Gastrocnemius medialis (tissue), 4 donors: ENCODE results near the gene RSU1. TPM values are rescaled to one million over a fixed set of nuclear protein-coding genes. Genes with fewer than 3 reads are reported as not detected.

Source experiments
- ATAC-seq, 2 donors: fragments of 150-250 bp; one replicate each; pipeline ENCODE4 v1.9.1; 2016
- DNase-seq, 2 donors: peaks; one replicate each; pipeline ENCODE4 v3.0.0-alpha.2; 2019
- H3K27ac ChIP-seq, 4 donors: fragments of 200-600 bp; sonication (generic); 1 replicate in 1 of 4; 2 replicates in 3 of 4; pipeline ENCODE4 v1.5.1; 2016 to 2018; ENCODE audit warnings: mild to moderate bottlenecking in 2 of 4, moderate library complexity in 1 of 4
- H3K27me3 ChIP-seq, 3 donors: fragments of 200-600 bp; sonication (generic) in 2 of 3; 1 replicate in 1 of 3; 2 replicates in 2 of 3; pipeline versions ENCODE4 v1.5.1 to v1.6.0; 2016 to 2019; ENCODE audit warnings: mild to moderate bottlenecking in 1 of 3, moderate library complexity in 1 of 3
- H3K36me3 ChIP-seq, 2 donors: fragments of 200-600 bp; sonication (generic) in 1 of 2; one replicate each; pipeline ENCODE4 v1.5.1; 2017 to 2018
- H3K4me1 ChIP-seq, 2 donors: fragments of 200-600 bp; sonication (generic) in 1 of 2; one replicate each; pipeline ENCODE4 v1.5.1; 2016 to 2017; ENCODE audit warnings: mild to moderate bottlenecking in 2 of 2
- H3K4me3 ChIP-seq, 4 donors: fragments of 200-600 bp; sonication (generic) in 3 of 4; 1 replicate in 1 of 4; 2 replicates in 3 of 4; pipeline ENCODE4 v1.5.1; 2016 to 2019; ENCODE audit warnings: mild to moderate bottlenecking in 2 of 4
- H3K9me3 ChIP-seq, 3 donors: fragments of 200-600 bp; sonication (generic) in 2 of 3; 1 replicate in 1 of 3; 2 replicates in 2 of 3; pipeline ENCODE4 v1.5.1; 2016 to 2019
- POLR2A ChIP-seq, 2 donors: fragments of 450-650 bp; IDR thresholded peaks; one replicate each; pipeline ENCODE4 v1.6.1; 2017; ENCODE audit warnings: antibody characterized with exemption in 2 of 2, mild to moderate bottlenecking in 2 of 2, moderate library complexity in 2 of 2
- in situ Hi-C, 4 donors: fragments of 200-750 bp; cut with MboI; loops; one replicate each; pipeline versions ENCODE4 v1.15.0 to v1.8.0; 2017; ENCODE audit warnings: low sequenced_read_pairs in 4 of 4
- intact Hi-C: fragments of 100-400 bp; cut with DNase I; formaldehyde crosslinking; loops from one replicate; pipeline ENCODE4 v1.15.1; 2023; ENCODE audit warnings: low total_unique reads
- total RNA-seq, 4 donors: library from RNA; depleted of rRNA; stranded (reverse); fragments of >200 nt; gene quantifications; one replicate each; pipeline versions ENCODE4 v1.1.0 to v1.2.3, GENCODE V29; 2016
- TF ChIP-seq, protein P1 (sequence below), 5 experiments: fragments of 450-650 bp in 3 of 5; fragments of 200-600 bp in 2 of 5; sonication (generic) in 2 of 5; IDR thresholded peaks in 4 of 5; conservative IDR thresholded peaks in 1 of 5; 1 replicate in 4 of 5; 2 replicates in 1 of 5; pipeline ENCODE4 v1.5.1; 2016 to 2019; ENCODE audit warnings: antibody characterized with exemption in 5 of 5, mild to moderate bottlenecking in 3 of 5, moderate library complexity in 3 of 5

Gene RSU1
- total RNA-seq, 4 donors from 2014 or later = 24.2 to 32.8 (median 26.1) TPM

GRCh38 chr10:16640153-16640552 lies 177.1 kb downstream of the RSU1 start:
- in situ Hi-C loops = no loop called here
- DNase-seq (no peak), ATAC-seq (no peak)
- no peak for TF ChIP-seq POLR2A (IDR thresholded peaks at IDR 0.05)
- TF ChIP-seq, protein P1, sequence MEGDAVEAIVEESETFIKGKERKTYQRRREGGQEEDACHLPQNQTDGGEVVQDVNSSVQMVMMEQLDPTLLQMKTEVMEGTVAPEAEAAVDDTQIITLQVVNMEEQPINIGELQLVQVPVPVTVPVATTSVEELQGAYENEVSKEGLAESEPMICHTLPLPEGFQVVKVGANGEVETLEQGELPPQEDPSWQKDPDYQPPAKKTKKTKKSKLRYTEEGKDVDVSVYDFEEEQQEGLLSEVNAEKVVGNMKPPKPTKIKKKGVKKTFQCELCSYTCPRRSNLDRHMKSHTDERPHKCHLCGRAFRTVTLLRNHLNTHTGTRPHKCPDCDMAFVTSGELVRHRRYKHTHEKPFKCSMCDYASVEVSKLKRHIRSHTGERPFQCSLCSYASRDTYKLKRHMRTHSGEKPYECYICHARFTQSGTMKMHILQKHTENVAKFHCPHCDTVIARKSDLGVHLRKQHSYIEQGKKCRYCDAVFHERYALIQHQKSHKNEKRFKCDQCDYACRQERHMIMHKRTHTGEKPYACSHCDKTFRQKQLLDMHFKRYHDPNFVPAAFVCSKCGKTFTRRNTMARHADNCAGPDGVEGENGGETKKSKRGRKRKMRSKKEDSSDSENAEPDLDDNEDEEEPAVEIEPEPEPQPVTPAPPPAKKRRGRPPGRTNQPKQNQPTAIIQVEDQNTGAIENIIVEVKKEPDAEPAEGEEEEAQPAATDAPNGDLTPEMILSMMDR (IDR thresholded peaks at IDR 0.05 in 4 of 5, conservative IDR thresholded peaks at IDR 0.05 in 1 of 5) = no peak
- Histone ChIP-seq H3K36me3 (no peaks in the 10 kb centered on the region), H3K9me3 (no peaks in the 10 kb centered on the region), H3K4me3 (no peak overlapping the region), H3K27ac (no peak overlapping the region), H3K4me1 (no peaks in the 10 kb centered on the region), H3K27me3 (no peaks in the 10 kb centered on the region)
- intact Hi-C loops = no loop called here

- TF ChIP-seq POLR2A (IDR thresholded peaks at IDR 0.05) = no peak
- TF ChIP-seq, protein P1 (IDR thresholded peaks at IDR 0.05 in 4 of 5, conservative IDR thresholded peaks at IDR 0.05 in 1 of 5) = no peak
- H3K27me3 ChIP-seq = no peaks in the 10 kb centered on the region
- H3K27ac ChIP-seq = no peak overlapping the region
- in situ Hi-C loops = no loop called here
- intact Hi-C loops = no loop called here
- ATAC-seq = no peak
- H3K4me1 ChIP-seq = no peaks in the 10 kb centered on the region
- DNase-seq = no peak
- no peak overlapping the region for H3K4me3 ChIP-seq
- H3K9me3 ChIP-seq = no peaks in the 10 kb centered on the region
- no peaks in the 10 kb centered on the region for H3K36me3 ChIP-seq
These were observed 177.8 kb downstream of the RSU1 start for GRCh38 chr10:16639471-16639870.

DNA sequence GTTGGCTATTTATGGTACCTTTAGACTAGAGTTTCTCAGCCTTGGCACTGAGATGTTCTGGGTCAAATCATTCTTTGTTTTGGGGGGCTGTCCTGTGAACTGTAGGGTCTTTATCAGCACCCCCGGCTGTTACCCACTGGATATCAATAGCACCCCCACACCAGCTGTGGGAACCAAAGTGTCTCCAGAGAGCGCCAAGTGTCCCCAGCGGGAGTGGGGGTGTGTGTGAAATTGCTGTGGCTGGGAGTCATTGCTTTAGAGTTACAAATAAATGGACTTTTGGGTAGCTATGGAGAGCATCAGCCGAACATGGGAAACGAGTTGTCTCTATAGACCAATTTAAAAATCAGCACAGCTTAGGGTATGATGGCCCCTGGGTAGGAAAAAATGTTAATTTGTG lies 184.2 kb downstream of the RSU1 start:
- no peak for DNase-seq
- Histone ChIP-seq H3K4me3 (no peak overlapping the region), H3K4me1 (no peaks in the 10 kb centered on the region), H3K27me3 (no peaks in the 10 kb centered on the region), H3K36me3 (no peaks in the 10 kb centered on the region), H3K27ac (no peak overlapping the region), H3K9me3 (no peaks in the 10 kb centered on the region)
- TF ChIP-seq POLR2A (IDR thresholded peaks at IDR 0.05) = no peak
- TF ChIP-seq, protein P1 (IDR thresholded peaks at IDR 0.05 in 4 of 5, conservative IDR thresholded peaks at IDR 0.05 in 1 of 5) = no peak
- in situ Hi-C loops (no loop called here), intact Hi-C loops (no loop called here)
- ATAC-seq = no peak

- ATAC-seq = no peak
- no peaks in the 10 kb centered on the region for H3K9me3 ChIP-seq
- in situ Hi-C loops = no loop called here
- intact Hi-C loops = no loop called here
- no peak for DNase-seq
- H3K27ac ChIP-seq = no peak overlapping the region
- H3K27me3 ChIP-seq = no peaks in the 10 kb centered on the region
- no peak overlapping the region for H3K4me3 ChIP-seq
- H3K36me3 ChIP-seq = no peaks in the 10 kb centered on the region
- TF ChIP-seq POLR2A (IDR thresholded peaks at IDR 0.05) = no peak
- TF ChIP-seq, protein P1 (IDR thresholded peaks at IDR 0.05 in 4 of 5, conservative IDR thresholded peaks at IDR 0.05 in 1 of 5) = no peak
- H3K4me1 ChIP-seq = no peaks in the 10 kb centered on the region
These were observed 190.5 kb downstream of the RSU1 start for GRCh38 chr10:16626697-16627096.

GRCh38 chr10:16612981-16613355 lies 204.3 kb downstream of the RSU1 start:
- no peaks in the 10 kb centered on the region for H3K36me3 ChIP-seq
- H3K4me1 ChIP-seq = no peaks in the 10 kb centered on the region
- DNase-seq (no peak), ATAC-seq (no peak)
- H3K27ac ChIP-seq = no peak overlapping the region
- TF ChIP-seq POLR2A (IDR thresholded peaks at IDR 0.05) = no peak
- TF ChIP-seq, protein P1 (IDR thresholded peaks at IDR 0.05 in 4 of 5, conservative IDR thresholded peaks at IDR 0.05 in 1 of 5) = no peak
- H3K9me3 ChIP-seq = no peaks in the 10 kb centered on the region
- no peak overlapping the region for H3K4me3 ChIP-seq
- H3K27me3 ChIP-seq = no peaks in the 10 kb centered on the region
- intact Hi-C loops = no loop called here
- in situ Hi-C loops = no loop called here
